Spleen (tissue), 7 donors: ENCODE data around the gene GSTP1.

Source experiments
- CTCF ChIP-seq, 11 experiments: fragments of 200-600 bp in 7 of 11; fragments of 450-650 bp in 4 of 11; sonication (generic) in 4 of 11; IDR thresholded peaks in 8 of 11; conservative IDR thresholded peaks in 3 of 11; 1 replicate in 7 of 11; 2 replicates in 4 of 11; pipeline versions ENCODE4 v1.4.0 to v1.8.0; 2016 to 2021; ENCODE audit warnings: antibody characterized with exemption in 11 of 11, inconsistent platforms in 4 of 11, mild to moderate bottlenecking in 1 of 11
- POLR2A ChIP-seq, 3 donors: fragments of 450-650 bp; IDR thresholded peaks; one replicate each; pipeline ENCODE4 v1.5.1; 2017; ENCODE audit warnings: antibody characterized with exemption in 3 of 3, mild to moderate bottlenecking in 1 of 3
- donor health status: DM: no; HTN: no; CAD: no; lungs with moderate emphysema.
- donor health status: DM: no; HTN: no; CAD: no.
- donor health status: DM: no; HTN: no; CAD: no.

GRCh38 chr11:67596753-67597300, 13.2 kb downstream of the GSTP1 start:
- TF ChIP-seq CTCF (IDR thresholded peaks at IDR 0.05 in 8 of 11, conservative IDR thresholded peaks at IDR 0.05 in 3 of 11) (no peak), POLR2A (IDR thresholded peaks at IDR 0.05) (no peak)
